Stimulated activated CD4-positive, alpha-beta T cell treated with anti-CD3 and anti-CD28 coated beads, Interleukin-4, amount 100 ng/mL, for 24 hours (primary cell): ENCODE results near the gene NTMT1.

Experiments used
- DNase-seq: peaks from one replicate; pipeline ENCODE4 v3.0.0-alpha.2; 2020

Gene NTMT1

DNA sequence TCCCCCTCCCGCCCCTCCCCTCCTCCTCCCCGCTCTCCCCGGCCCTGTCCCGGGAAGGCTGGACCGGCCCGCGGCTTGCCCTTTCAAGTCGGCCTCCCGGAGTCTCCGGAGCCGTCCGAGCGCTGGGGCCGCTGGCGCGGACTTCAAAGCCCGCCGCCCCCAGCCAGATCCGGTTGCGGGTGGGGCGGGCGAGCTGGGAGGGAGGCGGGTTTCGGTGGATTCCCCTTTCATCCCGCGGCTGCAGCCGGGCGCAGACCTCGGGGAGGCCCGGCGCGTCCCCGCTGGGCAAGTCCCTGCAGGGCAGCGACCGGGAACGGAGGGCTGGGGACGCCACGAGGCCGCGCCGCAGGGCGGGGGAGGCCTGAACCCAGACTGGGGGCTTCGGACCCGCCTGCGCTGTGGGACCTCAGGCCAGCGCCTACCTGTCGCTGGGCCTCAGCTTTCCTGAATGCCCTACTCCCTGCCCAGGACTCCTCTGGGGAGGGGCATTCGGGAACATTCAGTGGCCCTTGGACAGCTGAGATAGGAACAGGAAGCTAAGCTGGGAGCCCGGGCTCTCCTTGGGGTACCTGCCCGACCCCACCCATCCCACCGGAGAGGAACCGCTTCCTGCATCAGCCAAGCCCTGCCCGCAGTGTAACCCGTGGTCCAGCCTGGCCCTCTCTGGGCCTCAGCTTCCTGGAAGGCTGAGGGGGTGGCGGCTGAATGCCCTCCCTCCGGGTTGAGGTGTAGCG is 28.4 kb upstream of the NTMT1 start:
- no peak for DNase-seq

DNA sequence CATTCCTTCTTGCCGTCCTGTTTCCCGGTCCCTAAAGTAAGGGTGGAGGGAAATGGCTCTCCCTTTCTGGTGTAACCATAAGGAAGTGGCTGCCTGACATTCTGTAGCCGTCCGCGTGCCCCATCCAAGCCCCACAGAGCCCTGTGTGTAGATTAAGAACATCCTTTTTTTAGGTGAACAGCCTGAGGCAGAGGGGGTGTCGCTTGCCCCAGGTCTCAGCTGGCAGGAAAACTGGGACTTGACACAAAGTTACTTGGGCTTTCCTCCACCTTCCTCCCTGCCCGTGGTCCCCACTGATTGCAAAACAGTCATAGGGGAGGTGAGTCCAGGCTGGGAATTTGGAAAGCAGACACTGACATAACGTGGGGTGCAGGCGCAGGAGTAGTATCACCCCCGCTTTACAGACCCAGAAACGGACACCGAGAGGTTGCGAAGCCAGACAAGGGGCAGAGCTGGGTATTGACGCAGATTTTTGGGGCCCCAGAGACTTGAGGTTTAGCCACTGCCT is 27.8 kb upstream of the NTMT1 start:
- no peak for DNase-seq

DNA sequence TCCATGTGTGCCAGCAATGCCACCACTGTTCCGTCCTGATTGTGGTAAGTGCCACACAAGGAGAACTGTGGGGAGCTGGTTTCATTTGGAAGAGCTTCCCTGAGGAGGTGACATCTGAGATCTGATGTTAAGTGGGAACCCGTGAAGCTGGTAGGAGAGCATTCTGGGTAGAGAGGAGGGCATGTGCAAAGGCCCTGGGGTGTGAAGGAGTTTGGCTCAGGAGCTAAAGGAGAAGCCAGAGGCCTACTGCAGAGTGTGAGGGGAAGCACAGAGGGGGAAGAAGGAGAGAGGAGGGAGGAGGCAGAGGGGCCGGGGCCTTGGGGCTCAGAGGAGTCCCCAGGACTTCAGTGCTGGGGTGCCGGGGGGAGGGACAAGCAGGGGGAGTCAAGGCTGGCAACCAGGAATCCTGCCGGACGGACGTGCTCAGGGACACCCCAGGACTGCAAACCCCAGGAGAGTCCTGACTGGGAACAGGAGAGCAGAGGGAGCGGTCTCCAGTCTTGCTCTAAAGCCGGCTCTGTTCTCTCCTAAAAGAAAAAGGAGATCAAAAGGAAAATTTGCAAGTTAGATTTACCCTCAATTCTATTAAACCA is 24.8 kb upstream of the NTMT1 start:
- no peak for DNase-seq

DNA sequence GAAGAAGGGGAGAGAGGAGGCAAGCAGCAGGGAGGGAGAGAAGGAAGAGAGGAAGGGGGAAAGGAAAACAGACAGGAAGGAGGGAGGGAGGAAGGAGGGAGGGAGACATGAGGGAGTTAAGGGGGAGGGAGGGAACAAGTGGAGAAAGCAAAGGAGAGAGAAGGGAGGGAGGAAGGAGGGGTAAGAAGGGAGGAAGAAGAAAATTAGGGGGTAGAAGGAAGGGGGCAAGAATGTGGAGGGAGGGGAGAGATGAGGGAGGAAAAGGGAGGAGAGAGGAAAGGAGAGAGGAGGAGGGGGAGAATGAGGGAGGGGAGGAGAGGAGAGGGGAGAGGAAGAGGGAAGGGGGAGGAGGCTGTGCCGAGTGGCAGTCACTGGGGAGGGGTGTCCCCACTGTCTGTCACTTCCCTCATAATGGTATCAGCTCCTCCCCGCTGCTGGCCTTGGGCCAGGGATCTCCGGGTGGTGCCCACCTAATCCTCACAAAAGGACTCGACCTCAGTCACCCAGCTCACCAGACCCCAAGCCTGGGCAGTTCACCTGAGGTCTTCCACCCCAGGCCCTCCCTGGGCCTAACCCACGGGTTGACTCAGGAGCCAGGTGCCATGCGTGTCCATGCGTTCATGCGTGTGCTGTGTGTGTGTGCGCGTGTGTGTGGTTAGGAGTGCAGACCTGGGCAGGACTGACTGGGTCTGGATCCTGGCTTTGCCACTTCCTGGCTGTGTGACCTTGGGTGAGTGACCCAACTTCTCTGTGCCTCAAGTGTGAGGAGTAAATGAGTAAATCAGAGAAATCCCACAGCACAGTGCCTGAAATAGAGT is 23.2 kb upstream of the NTMT1 start:
- no peak for DNase-seq

DNA sequence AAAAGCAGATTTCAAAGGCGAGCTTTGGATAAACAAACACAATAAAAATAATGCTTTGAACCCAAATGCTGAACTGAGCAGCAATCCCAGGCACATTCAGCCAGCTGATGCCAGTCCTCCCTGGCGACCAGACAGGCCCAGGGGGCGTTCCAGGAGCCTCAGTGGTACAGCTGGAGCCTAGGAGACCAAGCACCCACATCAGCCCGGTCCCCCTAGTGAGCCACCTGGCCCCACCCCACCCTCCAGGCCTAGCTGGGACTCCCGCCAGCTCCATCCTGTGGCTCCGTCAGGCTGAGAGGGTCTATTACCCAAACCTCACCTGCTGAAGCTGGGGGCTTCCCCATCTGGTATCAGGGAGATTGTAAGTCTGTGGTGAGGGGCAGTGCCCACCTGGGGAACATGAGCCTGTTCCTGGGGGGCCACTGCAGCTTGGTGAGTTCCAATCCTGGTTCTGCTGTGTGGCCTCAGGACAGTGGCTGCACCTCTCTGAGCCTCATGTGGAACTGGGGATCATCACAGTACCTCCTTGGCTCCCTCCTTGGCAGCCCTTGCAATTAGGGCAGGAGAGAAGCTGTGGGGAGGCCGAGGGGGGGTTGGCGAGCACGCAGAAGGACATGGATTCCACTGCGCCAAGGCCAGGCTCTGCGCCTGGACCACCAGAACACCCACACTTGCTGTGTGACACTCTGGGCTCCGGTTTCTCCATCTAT is 21.8 kb upstream of the NTMT1 start:
- no peak for DNase-seq

DNA sequence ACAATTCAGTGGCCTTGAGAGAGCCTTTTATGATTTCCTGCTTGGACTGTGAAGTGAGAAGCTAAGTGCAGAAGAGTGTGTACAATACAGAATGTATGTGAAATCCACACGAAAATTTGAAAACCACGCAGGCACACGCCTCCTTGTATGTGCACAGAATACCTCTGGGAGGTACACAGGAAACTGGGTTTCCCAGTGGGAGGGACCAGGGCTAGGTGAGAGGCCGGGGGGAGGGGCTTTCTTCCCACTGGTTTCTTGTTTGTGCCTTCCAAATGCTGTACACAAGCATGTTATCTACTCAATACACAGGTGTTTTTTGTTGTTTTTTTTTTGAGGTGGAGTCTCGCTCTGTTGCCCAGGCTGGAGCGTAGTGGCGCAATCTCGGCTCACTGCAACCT is 21.2 kb upstream of the NTMT1 start:
- no peak for DNase-seq

DNA sequence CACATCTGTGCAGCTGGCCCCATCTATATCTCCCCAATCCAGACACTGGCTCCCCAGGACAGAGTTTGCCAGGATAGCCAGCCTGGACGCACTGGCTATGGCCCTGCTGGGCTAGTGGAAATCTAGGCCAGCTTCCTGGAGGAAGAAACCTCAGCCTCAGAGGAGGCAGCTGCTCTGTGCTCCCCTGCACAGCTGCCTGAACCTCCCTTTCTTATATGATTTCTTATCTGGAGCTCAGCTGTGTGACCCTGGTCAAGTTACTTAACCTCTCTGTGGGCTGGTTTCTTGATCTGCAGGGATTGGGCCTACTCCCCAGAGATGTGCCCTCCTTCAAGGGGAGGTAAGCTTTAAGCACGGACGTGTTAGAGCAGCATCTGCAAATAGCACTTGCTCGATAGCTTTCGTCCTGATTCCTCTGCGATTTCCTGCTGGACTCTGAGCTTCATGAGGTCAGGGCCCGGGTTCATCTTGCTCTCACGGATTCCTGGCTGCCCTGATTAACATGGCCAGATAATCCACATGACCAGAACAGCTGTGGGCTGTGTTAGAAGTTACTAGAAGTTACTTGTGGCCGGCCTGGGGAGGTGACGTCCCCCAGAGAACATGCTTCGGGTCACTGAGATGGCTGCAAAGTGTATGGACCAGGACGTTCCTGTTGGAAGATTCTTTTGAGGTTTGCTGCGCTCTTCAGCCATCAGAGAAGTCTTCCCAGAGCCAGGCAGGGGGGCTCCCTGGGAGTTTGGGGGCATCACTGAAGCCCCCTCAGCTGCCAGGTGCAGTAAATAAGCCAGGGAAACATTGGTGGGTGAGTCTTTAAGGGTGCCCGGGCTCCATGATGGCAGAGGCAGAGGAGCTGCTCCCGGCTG is 19.6 kb upstream of the NTMT1 start:
- DNase-seq, result no peak

DNA sequence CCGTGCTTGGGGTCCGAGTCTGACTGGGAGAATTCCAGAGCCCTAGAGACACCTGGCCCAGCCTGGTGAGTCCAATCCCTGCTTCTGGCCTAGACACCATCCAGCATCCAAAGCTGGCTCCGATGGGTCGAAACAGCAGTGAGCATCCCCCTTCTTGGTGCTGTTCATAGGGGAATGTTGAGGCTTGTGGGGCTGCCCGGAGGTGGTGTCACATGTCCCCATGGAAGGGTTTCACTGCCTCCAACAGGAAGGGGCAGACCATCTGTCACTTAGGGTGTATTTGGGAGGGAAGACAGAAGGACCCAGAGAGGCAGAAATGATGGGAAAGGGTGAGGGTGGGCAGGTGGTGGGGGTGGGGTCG is 19.0 kb upstream of the NTMT1 start:
- DNase-seq, result no peak

DNA sequence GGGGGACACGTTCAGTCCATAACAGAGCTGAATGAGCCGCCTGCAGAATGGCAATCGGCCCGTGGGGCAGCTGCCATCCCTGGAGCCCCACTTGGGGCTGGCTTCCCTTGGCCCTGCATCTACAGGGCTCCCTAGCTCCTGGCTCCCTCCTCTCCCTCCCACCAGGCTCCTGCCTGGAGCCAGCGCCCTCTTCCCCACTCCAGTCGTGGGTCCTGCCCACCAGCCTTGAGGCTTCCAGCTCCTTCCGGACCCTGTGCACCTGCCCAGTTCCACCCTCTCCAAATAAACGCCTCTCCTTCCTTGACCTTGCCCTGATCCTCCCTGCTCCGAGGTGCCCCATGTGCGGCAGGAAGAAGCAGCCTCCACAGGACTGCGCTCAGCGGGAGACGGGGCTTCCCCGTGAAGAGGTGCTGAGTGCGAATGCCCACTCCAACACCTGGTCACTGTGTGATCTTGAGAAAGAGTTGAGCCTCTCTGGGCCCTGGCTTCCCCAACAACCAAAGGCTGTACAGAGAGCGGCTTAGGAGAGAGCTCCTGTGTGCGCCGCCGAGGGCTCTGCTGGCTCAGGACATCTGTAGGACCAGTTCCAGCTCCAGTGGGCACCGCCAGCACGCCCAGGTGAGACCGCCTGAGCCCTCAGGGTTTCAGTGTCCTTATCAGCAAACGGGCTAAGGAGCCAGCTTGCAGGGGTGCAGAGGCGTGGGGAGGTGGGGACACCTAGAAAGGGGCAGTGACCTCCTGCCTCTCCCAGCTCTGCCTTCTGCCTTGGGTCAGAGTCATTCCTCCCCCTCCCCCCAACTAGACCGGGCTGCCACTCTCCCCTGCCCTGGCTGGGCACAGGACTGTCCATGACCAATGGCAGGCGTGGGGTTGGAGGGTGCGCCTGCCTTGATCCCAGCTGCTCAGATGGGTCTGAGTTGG is 17.1 kb upstream of the NTMT1 start:
- no peak for DNase-seq

DNA sequence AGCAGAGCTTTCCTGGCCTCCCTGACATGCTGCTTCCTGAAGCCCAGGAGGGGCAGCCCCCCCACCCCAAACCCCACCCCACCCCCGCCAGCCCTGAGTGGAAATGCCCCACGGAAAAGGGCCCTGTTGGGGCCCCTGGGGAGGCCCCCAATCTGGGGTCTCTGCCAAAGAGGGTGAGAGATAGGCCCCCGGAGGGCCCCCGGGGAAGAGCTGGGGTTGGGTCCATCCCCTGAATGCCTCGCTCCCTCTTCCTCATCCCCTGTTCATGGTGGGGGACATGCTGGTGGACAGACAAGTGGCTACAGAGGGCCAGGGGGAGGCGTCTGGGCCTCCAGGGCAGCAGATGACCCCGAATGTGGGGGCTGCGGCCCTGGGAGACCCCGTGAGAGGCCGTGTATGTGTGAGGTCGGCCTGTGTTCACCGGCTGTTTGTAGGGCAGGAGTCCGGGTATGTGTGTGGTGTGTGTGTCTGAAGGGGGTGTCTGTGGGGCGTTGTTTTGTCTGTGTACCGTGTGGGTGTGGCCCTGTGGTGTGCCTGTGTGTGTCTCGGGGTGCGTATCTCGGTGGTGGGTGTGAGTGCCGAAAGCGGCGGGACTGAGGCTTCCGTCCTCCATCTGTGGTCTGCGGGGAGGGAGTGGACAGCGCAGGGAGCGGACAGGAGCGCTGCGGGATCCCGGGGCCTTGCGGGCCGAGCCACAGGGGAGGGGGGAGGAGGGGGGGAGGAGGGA is 16.3 kb upstream of the NTMT1 start:
- peak; percentile 44 for DNase-seq

DNA sequence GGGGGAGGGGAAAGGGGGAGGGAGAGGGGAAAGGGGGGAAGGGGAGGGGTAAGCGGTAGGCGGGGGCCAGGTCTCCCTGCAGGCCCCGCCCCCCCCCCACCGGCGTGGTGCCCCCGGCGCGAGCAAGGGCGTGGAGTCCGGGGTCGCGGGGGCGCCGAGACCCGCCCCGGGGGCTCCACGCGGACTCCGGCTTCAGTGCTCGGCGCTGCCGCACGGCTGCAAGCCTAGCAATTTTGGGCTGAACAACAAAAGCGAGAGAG is 15.8 kb upstream of the NTMT1 start:
- no peak for DNase-seq

DNA sequence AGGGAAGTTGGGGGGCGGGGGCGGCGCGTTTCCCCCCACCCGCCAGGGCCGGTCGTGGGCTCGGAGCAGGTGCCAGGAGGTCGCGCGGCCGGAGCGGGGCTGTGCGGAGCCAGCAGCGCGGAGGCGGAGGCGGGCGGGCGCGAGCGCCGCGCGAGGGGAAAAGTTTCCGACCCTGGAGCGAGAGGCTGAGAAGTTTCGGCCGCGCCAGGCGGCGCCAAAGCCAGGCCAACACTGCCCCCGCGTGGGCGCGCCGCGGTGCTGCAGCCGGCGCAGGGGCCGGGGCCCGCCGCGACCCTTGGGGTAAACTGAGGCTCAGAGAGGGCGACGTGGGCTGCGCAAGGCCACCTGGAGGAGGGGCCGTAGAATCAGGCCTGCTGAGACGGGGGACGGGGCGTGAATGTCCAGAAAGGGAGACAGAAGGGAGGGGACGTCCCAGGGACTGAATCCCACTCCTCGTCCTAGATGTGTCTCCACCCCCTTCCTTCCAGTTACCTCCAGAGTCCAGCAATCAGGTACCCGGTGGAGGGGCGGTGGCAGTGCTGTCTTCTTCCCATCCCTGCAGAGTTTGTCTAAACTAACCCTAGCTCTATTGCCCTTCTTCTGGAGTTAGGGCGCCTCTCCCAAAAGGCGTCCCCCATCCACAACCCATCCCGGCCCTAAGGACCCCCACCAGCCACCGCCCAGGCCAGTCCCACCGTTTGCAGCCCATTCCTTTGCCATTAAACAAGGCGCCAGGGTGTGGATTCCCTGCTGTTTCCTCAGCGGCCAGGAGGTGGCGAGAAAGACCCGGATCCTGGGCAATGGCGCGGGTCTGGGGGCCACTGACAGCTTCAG is 15.3 kb upstream of the NTMT1 start:
- DNase-seq, result peak; percentile 74

DNA sequence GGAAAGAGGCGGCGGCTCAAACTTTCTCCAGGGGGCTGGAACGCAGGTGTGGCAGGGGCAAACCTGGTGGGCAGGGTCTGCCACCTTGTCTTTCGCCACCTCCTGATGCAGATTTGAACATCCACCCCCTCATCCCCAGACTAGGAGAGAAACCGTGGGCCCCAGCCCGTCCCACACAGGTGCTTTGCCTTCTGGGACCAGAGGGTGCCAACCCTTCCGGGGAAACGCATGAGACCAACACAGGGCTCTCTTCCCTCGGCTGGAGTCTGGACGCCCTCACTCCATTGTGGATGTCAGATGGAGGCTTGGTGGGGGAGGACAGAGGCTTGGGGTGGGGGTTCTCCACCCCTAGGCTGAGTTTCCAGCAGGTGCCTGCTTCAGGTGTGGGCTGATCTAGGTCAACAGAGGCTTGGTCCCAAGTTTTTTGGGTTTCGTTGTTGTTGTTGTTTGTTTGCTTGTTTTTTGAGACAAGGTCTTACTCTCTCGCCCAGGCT is 14.6 kb upstream of the NTMT1 start:
- DNase-seq, result no peak

DNA sequence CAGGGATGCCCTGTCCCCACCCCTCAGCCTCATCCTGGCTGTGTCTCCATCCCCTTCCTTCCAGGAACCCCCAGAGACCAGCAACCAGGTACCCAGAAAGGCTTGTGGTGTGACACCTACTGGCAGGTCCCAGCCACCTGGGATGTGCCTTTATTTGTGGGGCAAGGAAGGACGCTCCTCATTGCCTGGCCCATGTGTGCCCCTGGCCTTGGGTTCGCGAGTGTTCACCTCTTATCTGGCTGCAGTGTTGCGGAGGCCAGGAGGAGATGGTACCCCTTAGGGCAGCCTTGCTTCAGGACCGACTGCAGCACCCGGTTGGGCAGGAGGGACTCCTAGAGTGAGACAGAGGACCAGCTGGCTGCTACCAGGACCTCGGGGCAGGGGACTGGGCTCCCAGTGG is 13.8 kb upstream of the NTMT1 start:
- no peak for DNase-seq

DNA sequence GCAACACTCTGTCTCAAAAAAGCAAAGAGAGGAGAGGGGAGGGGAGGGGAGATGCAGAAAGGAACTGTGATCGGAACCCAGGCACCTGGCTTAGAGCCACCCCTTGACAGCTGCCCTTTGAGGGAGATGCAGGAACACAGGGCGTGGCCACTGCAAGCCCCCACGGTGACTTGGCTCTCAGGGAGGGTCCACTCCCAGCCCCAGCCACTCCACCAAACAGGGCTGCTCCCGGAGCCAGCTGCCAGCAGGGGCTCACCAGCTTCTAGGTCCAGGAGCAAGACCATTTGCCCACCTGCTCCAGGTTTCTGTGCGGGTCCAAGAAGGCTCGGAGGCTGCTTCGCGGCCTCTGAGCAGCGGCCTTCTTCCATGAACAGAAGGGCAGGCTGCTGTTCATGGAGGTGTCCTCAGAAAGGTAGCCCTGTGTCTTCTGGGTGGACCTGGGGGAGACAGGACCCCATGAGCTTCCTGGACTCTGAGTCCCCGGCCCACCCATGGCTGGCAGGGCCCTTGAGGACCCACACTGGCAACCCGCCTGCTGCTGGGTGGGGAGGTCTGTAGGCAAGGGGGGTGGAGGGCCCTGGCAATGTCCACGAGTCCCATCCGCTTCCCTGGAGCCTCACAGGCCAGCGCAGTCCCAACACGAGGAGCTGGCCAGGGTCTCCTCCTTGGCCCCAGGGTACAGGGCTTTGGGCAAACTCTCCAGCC is 13.0 kb upstream of the NTMT1 start:
- DNase-seq, result no peak

DNA sequence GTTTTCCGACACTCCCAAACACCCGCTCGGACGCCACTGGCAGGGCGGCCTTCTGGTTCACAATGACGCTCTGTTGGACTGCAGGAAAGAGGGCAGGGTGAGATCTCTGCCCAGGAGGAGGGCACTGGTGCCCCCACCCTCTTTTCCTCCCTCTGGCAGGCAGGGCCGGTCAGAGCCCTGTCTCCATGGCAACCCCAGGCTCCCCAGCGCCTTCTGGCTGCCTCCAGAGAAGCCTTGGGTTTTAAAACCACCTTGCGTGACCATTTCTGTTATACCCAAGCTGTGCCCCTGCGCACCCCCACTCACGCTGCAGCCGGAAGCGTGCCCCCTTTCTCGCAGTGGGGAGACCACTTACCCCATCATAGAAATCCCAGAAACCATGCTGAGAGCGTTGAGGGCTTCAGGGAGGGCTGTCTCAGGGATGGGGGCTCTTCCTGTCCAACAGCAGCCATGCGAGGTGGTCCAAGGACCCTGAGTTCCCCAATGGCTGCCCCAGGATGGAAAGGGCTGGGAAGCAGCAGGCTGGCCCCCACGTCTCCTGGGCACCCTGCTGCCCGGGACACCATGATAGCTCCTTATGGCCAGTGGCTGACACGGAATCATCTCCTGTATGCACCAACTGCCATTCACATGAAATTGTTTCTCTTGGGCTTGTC is 12.3 kb upstream of the NTMT1 start:
- DNase-seq, result no peak

DNA sequence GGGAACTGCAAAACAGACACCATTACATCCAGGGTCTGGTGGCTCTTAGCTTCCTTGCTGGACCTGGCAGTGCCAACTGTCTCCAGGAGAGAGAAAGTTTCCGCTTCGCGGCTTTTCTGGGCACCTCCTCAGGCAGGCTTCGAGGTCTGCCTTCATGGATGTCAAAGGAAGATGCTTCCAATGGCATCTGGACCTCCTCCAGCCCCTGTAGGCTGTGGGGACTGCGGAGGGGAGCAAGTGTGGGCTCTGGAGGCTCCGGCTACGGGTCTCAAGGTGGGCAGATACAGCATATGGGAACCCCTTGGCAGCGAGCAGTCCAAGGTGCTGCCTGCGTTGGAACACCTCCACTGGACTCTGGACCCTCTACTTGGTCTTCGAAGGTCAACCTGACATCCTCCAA is 11.0 kb upstream of the NTMT1 start:
- no peak for DNase-seq
